ENCODE measurements around the gene SLC38A11. TPM values are rescaled to one million over a fixed set of nuclear protein-coding genes. Genes with fewer than 3 reads are reported as not detected.

Gene SLC38A11
- total and polyA plus RNA-seq, 2 donors (not counting 1 experiment from before 2014, with no cell fraction given) = 5.4 to 46.8 TPM

GRCh38 chr2:164934401-164935117, 20.8 kb downstream of the SLC38A11 start:
- no peak for TF ChIP-seq CTCF (IDR thresholded peaks at IDR 0.05)
- no peak for TF ChIP-seq EZH2 (IDR thresholded peaks at IDR 0.05; ENCODE audit: borderline replicate concordance, insufficient read depth, low read depth, low read length, poor library complexity, severe bottlenecking)
- Histone ChIP-seq H3K27me3 (replicated peaks in 1 of 4; ENCODE audit: control extremely low read depth in 1 of 4, control insufficient read depth in 3 of 4, insufficient read depth in 4 of 4, low read length in 3 of 4) (no peaks in the 10 kb centered on the region), H3K4me1 (ENCODE audit: control insufficient read depth in 2 of 2, insufficient read depth in 2 of 2, low read length in 2 of 2) (peaks cover 25 to 57% of the 10 kb centered on the region in 2 donors), H3K9me3 (ENCODE audit: control extremely low read depth in 1 of 3, control insufficient read depth in 2 of 3, insufficient read depth in 1 of 3, low read length in 2 of 3) (peaks cover 0 to 1% (median 0%) of the 10 kb centered on the region in 3 donors), H3K4me2 (replicated peaks; ENCODE audit: low read depth, low read length, poor library complexity, severe bottlenecking) (peak overlapping the region; percentile 28), H3K27ac (ENCODE audit: low read length in 2 of 2) (peak overlapping the region; percentile 57 to 88), H3K4me3 (ENCODE audit: control extremely low read depth in 1 of 5, extremely low read depth in 1 of 5, insufficient read depth in 1 of 5, low read depth in 2 of 5, low read length in 4 of 5) (no peak overlapping the region), H4K20me1 (ENCODE audit: control insufficient read depth, insufficient read depth, low read length, poor library complexity, severe bottlenecking) (no peaks in the 10 kb centered on the region), H2AFZ (ENCODE audit: insufficient read depth, low read depth, low read length, poor library complexity, severe bottlenecking) (peak overlapping the region; percentile 40), H3K36me3 (replicated peaks in 1 of 2; ENCODE audit: control extremely low read depth in 1 of 2, control insufficient read depth in 1 of 2, extremely low read depth in 1 of 2, insufficient read depth in 2 of 2, low read length in 1 of 2) (no peaks in the 10 kb centered on the region), H3K79me2 (ENCODE audit: control insufficient read depth, insufficient read depth, low read length) (no peaks in the 10 kb centered on the region), H3K9ac (ENCODE audit: low read length) (no peak overlapping the region)
- intact Hi-C loops (cut with micrococcal nuclease) = loop anchor here (5.0 kb wide), 1 partner anchor 38 kb away; no protein-coding TSS in a partner anchor
- ATAC-seq (ENCODE audit: low read depth) = no peak
- H3K4me1 Mint-ChIP-seq = peaks cover 54% of the 10 kb centered on the region
- CTCF ChIA-PET = interaction anchor here (0.9 to 1.6 kb wide), 5 partner anchors 14 to 269 kb away, joined by 3 to 6 read pairs (median 4); partner anchors contain the start of gene SCN3A
- H3K9me3 Mint-ChIP-seq (ENCODE audit: insufficient read depth) = peaks cover 10% of the 10 kb centered on the region
- POLR2A ChIA-PET = no interaction called here
- no peak for DNase-seq
- peak overlapping the region; percentile 12 for H3K27ac Mint-ChIP-seq
- WGBS (ENCODE audit: insufficient coverage) = 86% methylated on average over 1 of the region's 5 CpGs
- H3K27me3 Mint-ChIP-seq = no peaks in the 10 kb centered on the region
- H3K4me3 Mint-ChIP-seq = no peak overlapping the region

- ChIA-PET CTCF (interaction anchor here (0.7 to 1.6 kb wide), 6 partner anchors 15 to 270 kb away, joined by 3 to 6 read pairs (median 4); partner anchors contain the start of genes COBLL1 and SCN3A), POLR2A (no interaction called here)
- Histone ChIP-seq H3K9me3 (ENCODE audit: control extremely low read depth in 1 of 3, control insufficient read depth in 2 of 3, insufficient read depth in 1 of 3, low read length in 2 of 3) (peaks cover 0 to 2% (median 0%) of the 10 kb centered on the region in 3 donors), H3K4me3 (ENCODE audit: control extremely low read depth in 1 of 5, extremely low read depth in 1 of 5, insufficient read depth in 1 of 5, low read depth in 2 of 5, low read length in 4 of 5) (no peak overlapping the region), H4K20me1 (ENCODE audit: control insufficient read depth, insufficient read depth, low read length, poor library complexity, severe bottlenecking) (no peaks in the 10 kb centered on the region), H3K27me3 (replicated peaks in 1 of 4; ENCODE audit: control extremely low read depth in 1 of 4, control insufficient read depth in 3 of 4, insufficient read depth in 4 of 4, low read length in 3 of 4) (no peaks in the 10 kb centered on the region), H3K9ac (ENCODE audit: low read length) (no peak overlapping the region), H3K27ac (ENCODE audit: low read length in 2 of 2) (peak overlapping the region; percentile 57 to 88), H3K4me2 (replicated peaks; ENCODE audit: low read depth, low read length, poor library complexity, severe bottlenecking) (peak overlapping the region; percentile 28), H3K36me3 (replicated peaks in 1 of 2; ENCODE audit: control extremely low read depth in 1 of 2, control insufficient read depth in 1 of 2, extremely low read depth in 1 of 2, insufficient read depth in 2 of 2, low read length in 1 of 2) (no peaks in the 10 kb centered on the region), H2AFZ (ENCODE audit: insufficient read depth, low read depth, low read length, poor library complexity, severe bottlenecking) (peak overlapping the region; percentile 40), H3K4me1 (ENCODE audit: control insufficient read depth in 2 of 2, insufficient read depth in 2 of 2, low read length in 2 of 2) (peaks cover 25 to 61% of the 10 kb centered on the region in 2 donors), H3K79me2 (ENCODE audit: control insufficient read depth, insufficient read depth, low read length) (no peaks in the 10 kb centered on the region)
- no peak overlapping the region for H3K4me3 Mint-ChIP-seq
- no peak for ATAC-seq (ENCODE audit: low read depth)
- TF ChIP-seq CTCF (IDR thresholded peaks at IDR 0.05) = no peak
- no peak for TF ChIP-seq EZH2 (IDR thresholded peaks at IDR 0.05; ENCODE audit: borderline replicate concordance, insufficient read depth, low read depth, low read length, poor library complexity, severe bottlenecking)
- WGBS (ENCODE audit: insufficient coverage) = no CpG with 5 or more reads among the region's 3 CpGs
- DNase-seq = no peak
- H3K27ac Mint-ChIP-seq = peak overlapping the region; percentile 71
- H3K4me1 Mint-ChIP-seq = peaks cover 57% of the 10 kb centered on the region
- H3K9me3 Mint-ChIP-seq (ENCODE audit: insufficient read depth) = peaks cover 10% of the 10 kb centered on the region
- no peaks in the 10 kb centered on the region for H3K27me3 Mint-ChIP-seq
- intact Hi-C loops (cut with micrococcal nuclease) = loop anchor here (5.0 kb wide), 1 partner anchor 39 kb away; no protein-coding TSS in a partner anchor
Observed at GRCh38 chr2:164933671-164934189, 21.6 kb downstream of the SLC38A11 start.

Measured in B cell (primary cell).